PFSK-1 (cell line): ENCODE results near the gene GRIK3.

Experiments used
- FOXP2 ChIP-seq: optimal IDR thresholded peaks from 2 replicates; pipeline ENCODE3; 2011; ENCODE audit warnings: borderline replicate concordance, control low read depth, inconsistent platforms; ENCODE audit not compliant: insufficient read depth; ENCODE audit errors: extremely low read length, extremely low read depth
- POLR2AphosphoS5 ChIP-seq: IDR thresholded peaks from 2 replicates; pipeline ENCODE4 v1.6.1; 2012; ENCODE audit warnings: low read depth, mild to moderate bottlenecking, control low read depth, low read length, moderate library complexity
- SIN3A ChIP-seq: IDR thresholded peaks from 2 replicates; pipeline ENCODE4 v1.6.1; 2012; ENCODE audit warnings: mild to moderate bottlenecking, low read length, moderate library complexity, borderline replicate concordance; ENCODE audit not compliant: insufficient read depth
- TAF1 ChIP-seq: IDR thresholded peaks from 2 replicates; pipeline ENCODE4 v1.6.1; 2012; ENCODE audit warnings: low read length, control low read depth, borderline replicate concordance; ENCODE audit not compliant: insufficient read depth
- TF ChIP-seq, protein P1 (sequence below), 2 experiments: IDR thresholded peaks; 2 replicates each; pipeline versions ENCODE4 v1.6.1 to v1.8.0; 2011 to 2012; ENCODE audit warnings: low read depth in 2 of 2, low read length in 2 of 2, control low read depth in 1 of 2, inconsistent platforms in 1 of 2, mild to moderate bottlenecking in 1 of 2, moderate library complexity in 1 of 2; ENCODE audit not compliant: insufficient read depth in 1 of 2

GRIK3 gene

DNA sequence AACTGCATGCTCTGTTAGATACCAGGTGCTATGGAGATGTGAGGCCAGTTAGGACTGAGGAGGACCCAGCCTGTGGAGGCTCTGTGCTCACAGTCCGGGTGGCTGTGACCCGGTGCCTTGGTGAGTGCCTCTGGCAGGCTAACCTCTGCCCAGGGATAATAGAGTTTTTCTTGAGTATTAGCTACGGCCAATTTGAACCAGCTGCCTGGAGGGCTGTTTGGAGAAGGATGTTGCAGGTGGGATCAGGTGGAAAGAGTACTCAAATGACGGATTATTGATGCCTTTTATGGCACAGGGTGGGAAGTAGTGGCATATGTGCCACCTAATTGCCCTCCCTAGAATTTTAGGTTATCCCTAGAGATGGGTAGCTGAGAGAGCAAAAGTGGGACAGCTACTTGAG is 182.7 kb downstream of the GRIK3 start:
- TF ChIP-seq TAF1 (no peak), SIN3A (no peak), POLR2AphosphoS5 (no peak), FOXP2 (no peak)
- TF ChIP-seq, protein P1, sequence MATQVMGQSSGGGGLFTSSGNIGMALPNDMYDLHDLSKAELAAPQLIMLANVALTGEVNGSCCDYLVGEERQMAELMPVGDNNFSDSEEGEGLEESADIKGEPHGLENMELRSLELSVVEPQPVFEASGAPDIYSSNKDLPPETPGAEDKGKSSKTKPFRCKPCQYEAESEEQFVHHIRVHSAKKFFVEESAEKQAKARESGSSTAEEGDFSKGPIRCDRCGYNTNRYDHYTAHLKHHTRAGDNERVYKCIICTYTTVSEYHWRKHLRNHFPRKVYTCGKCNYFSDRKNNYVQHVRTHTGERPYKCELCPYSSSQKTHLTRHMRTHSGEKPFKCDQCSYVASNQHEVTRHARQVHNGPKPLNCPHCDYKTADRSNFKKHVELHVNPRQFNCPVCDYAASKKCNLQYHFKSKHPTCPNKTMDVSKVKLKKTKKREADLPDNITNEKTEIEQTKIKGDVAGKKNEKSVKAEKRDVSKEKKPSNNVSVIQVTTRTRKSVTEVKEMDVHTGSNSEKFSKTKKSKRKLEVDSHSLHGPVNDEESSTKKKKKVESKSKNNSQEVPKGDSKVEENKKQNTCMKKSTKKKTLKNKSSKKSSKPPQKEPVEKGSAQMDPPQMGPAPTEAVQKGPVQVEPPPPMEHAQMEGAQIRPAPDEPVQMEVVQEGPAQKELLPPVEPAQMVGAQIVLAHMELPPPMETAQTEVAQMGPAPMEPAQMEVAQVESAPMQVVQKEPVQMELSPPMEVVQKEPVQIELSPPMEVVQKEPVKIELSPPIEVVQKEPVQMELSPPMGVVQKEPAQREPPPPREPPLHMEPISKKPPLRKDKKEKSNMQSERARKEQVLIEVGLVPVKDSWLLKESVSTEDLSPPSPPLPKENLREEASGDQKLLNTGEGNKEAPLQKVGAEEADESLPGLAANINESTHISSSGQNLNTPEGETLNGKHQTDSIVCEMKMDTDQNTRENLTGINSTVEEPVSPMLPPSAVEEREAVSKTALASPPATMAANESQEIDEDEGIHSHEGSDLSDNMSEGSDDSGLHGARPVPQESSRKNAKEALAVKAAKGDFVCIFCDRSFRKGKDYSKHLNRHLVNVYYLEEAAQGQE (IDR thresholded peaks at IDR 0.05; ENCODE audit: insufficient read depth in 1 of 2, low read depth in 2 of 2, low read length in 2 of 2): no peak

DNA sequence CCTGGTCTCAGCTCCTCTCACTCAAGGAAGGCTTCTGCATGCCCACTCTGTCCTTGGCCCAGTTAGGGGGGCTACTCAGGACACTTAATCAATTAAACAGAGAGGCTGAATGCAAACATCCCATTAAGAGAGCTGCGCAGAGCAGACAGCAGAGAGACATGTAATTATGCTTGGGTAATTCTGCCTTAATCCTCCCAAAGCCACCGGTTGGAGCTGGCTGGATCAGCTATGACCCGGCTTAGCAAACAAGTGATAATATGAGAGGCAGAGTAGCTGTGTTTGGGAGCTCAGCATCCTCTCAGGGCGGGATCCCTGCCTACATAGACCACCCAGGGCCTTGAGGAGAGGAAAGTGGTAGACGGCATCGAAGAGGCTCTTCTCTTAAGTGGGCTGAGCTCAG is 183.2 kb downstream of the GRIK3 start:
- no peak for TF ChIP-seq TAF1
- no peak for TF ChIP-seq POLR2AphosphoS5
- no peak for TF ChIP-seq FOXP2
- no peak for TF ChIP-seq SIN3A
- TF ChIP-seq, protein P1 (IDR thresholded peaks at IDR 0.05; ENCODE audit: insufficient read depth in 1 of 2, low read depth in 2 of 2, low read length in 2 of 2): no peak

DNA sequence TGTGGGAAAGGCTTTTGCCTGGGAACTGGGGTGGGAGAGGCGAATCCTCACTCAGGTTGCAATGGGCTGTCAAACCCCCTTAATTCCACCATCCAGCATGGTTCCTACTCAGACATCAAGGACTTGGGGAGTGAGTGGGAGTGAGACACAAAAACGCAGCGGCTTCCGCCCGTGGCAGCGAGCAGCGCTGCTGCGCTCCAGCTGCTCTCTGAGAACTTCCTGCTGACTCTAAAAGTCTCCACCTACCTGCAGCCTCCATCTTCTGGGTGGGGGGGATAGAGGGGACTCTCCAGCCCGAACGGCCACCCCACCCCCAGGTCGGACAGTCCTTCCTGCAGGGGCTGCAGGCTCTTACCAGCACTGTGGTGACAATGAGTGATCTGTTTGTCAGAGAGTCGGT is 184.4 kb downstream of the GRIK3 start:
- no peak for TF ChIP-seq POLR2AphosphoS5
- TF ChIP-seq, protein P1 (IDR thresholded peaks at IDR 0.05; ENCODE audit: insufficient read depth in 1 of 2, low read depth in 2 of 2, low read length in 2 of 2): no peak
- TF ChIP-seq TAF1: no peak
- TF ChIP-seq FOXP2: no peak
- no peak for TF ChIP-seq SIN3A

DNA sequence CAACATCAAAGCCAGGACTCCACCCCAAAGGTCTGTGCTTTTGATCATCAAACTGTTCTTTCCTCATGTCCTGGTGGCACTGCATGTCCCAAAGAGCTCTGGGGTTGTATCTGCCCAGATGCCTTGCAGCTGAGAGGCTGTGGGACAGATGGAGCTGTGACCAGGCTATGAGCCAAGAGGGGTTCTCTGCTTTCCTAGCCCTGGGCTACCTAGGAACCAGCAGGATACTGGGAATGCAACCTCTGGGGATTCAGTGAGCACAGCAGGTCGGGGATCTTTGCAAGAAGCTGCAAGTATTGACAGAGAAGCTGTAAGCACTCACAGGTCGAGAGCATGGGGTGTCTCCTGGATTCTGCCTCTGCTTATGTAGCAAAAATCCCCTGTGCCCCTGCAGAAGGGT is 186.6 kb downstream of the GRIK3 start:
- TF ChIP-seq TAF1: no peak
- TF ChIP-seq, protein P1 (IDR thresholded peaks at IDR 0.05; ENCODE audit: insufficient read depth in 1 of 2, low read depth in 2 of 2, low read length in 2 of 2): no peak
- no peak for TF ChIP-seq SIN3A
- TF ChIP-seq FOXP2: no peak
- TF ChIP-seq POLR2AphosphoS5: no peak

DNA sequence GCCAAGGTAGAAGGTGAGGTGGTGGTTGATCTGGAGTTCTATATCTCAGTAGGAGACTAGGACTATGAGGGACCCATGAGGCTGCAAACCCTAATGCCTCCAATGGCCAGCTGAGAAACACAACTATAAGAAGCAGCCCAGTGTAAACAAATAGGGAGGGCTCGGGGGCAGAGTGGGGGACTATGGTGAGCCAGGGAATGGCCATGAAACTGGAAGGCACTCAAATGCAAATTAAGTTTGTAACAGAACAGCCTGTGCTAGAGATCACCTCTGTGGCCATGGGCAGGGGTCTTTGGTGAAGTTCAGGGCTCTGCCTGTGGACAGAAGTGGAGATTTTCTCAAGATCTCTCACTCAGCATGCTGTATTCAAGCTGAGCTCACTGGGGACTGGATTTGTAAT is 187.1 kb downstream of the GRIK3 start:
- TF ChIP-seq, protein P1 (IDR thresholded peaks at IDR 0.05; ENCODE audit: insufficient read depth in 1 of 2, low read depth in 2 of 2, low read length in 2 of 2): no peak
- TF ChIP-seq TAF1: no peak
- no peak for TF ChIP-seq SIN3A
